Measurements from ENCODE around the gene HMOX1.

DNA sequence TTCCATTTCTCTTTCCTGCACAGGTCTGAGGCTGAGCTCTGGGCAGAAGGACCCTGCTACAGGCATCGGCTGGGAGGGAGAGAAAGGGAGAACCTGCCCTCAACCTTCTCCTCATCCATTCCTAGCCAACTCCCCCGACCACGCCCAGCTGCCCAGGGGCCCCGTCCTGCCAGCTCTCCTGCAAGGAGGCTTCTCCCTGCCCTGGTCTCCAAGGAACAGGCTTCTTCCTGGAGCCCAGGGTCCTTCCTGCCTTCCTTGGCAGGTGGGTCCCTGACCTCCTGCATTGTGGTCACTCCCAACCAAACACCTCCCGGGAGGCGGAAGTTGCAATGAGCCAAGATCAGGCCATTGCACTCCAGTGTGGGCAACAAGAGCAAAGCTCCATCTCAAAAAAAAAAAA is 12.5 kb upstream of the HMOX1 start:
- TF ChIP-seq, protein P1, sequence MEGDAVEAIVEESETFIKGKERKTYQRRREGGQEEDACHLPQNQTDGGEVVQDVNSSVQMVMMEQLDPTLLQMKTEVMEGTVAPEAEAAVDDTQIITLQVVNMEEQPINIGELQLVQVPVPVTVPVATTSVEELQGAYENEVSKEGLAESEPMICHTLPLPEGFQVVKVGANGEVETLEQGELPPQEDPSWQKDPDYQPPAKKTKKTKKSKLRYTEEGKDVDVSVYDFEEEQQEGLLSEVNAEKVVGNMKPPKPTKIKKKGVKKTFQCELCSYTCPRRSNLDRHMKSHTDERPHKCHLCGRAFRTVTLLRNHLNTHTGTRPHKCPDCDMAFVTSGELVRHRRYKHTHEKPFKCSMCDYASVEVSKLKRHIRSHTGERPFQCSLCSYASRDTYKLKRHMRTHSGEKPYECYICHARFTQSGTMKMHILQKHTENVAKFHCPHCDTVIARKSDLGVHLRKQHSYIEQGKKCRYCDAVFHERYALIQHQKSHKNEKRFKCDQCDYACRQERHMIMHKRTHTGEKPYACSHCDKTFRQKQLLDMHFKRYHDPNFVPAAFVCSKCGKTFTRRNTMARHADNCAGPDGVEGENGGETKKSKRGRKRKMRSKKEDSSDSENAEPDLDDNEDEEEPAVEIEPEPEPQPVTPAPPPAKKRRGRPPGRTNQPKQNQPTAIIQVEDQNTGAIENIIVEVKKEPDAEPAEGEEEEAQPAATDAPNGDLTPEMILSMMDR (IDR thresholded peaks at IDR 0.05; ENCODE audit: insufficient read depth, low read length, poor library complexity, severe bottlenecking): no peak
- no peak for TF ChIP-seq EZH2phosphoT487 (conservative IDR thresholded peaks at IDR 0.05; ENCODE audit: low read length)
